Peyer's patch (tissue), 4 donors: ENCODE results near the gene LAIR2.

ENCODE experiments used
- POLR2A ChIP-seq, 2 donors: fragments of 450-650 bp; IDR thresholded peaks; one replicate each; pipeline ENCODE4 v1.5.1; 2017; ENCODE audit warnings: antibody characterized with exemption in 2 of 2, mild to moderate bottlenecking in 2 of 2, moderate library complexity in 2 of 2
- TF ChIP-seq, protein P1 (sequence below), 6 experiments: fragments of 450-650 bp in 4 of 6; fragments of 200-600 bp in 2 of 6; sonication (generic) in 1 of 6; IDR thresholded peaks; one replicate each; pipeline ENCODE4 v1.5.1; 2017 to 2019; ENCODE audit warnings: antibody characterized with exemption in 6 of 6, mild to moderate bottlenecking in 3 of 6, moderate library complexity in 1 of 6

DNA sequence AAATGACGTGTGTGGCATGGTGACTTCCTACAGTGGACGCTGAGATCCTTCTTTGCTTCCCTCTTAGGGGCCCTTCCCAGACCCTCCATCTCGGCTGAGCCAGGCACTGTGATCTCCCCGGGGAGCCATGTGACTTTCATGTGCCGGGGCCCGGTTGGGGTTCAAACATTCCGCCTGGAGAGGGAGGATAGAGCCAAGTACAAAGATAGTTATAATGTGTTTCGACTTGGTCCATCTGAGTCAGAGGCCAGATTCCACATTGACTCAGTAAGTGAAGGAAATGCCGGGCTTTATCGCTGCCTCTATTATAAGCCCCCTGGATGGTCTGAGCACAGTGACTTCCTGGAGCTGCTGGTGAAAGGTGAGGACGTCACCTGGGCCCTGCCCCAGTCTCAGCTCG, 5.2 kb downstream of the LAIR2 start:
- TF ChIP-seq, protein P1, sequence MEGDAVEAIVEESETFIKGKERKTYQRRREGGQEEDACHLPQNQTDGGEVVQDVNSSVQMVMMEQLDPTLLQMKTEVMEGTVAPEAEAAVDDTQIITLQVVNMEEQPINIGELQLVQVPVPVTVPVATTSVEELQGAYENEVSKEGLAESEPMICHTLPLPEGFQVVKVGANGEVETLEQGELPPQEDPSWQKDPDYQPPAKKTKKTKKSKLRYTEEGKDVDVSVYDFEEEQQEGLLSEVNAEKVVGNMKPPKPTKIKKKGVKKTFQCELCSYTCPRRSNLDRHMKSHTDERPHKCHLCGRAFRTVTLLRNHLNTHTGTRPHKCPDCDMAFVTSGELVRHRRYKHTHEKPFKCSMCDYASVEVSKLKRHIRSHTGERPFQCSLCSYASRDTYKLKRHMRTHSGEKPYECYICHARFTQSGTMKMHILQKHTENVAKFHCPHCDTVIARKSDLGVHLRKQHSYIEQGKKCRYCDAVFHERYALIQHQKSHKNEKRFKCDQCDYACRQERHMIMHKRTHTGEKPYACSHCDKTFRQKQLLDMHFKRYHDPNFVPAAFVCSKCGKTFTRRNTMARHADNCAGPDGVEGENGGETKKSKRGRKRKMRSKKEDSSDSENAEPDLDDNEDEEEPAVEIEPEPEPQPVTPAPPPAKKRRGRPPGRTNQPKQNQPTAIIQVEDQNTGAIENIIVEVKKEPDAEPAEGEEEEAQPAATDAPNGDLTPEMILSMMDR (IDR thresholded peaks at IDR 0.05), result no peak
- TF ChIP-seq POLR2A (IDR thresholded peaks at IDR 0.05), result no peak
